Measurements from ENCODE around the gene CFAP20.

The CFAP20 gene

DNA sequence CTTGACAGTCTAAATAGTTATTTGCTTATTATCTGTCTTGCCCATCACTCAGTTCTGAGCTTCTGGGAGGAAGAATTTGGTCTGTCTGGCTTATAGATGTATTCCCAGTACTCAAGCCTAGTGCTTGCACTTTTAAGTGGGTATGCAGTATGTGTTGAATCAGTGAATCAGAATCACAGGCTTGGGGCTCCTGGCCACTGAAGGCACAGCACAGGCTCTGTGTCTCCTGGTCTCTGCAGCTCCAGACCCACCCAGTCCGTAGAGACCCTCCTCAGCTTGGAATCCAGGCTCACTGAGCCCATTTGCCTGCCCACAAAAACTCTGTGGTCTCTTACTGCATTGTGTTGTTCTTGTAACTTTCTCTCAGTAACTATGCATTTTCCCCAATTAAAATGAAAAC lies 19.3 kb upstream of the CFAP20 start:
- no peak for DNase-seq (ENCODE audit: insufficient read length)
- TF ChIP-seq POLR2A (IDR thresholded peaks at IDR 0.05; ENCODE audit: low read depth, low read length) = no peak
- no peak for TF ChIP-seq POLR2AphosphoS5 (IDR thresholded peaks at IDR 0.05; ENCODE audit: low read depth, low read length)
- no peak for TF ChIP-seq TAF1 (IDR thresholded peaks at IDR 0.05; ENCODE audit: borderline replicate concordance, low read depth, low read length)
- FAIRE-seq = no peak

DNA sequence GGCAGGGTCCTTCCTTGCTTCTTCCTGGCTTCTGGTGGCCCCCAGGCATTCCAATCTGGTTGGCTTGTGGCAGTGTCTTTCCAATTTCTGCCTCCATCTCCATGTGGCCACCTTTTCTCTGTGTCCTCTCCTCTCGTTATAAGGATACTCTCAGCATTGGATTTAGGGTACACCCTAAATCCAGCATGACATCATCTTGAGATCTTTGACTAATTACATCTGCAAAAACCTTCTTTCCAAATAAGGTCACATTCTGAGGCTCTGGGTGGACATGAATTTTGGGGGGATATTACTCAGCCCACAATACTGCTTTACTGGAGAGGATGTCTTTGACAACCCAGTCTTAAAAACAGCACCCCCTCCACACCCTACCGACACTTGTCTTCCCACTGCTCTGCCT lies 18.9 kb upstream of the CFAP20 start:
- no peak for FAIRE-seq
- no peak for DNase-seq (ENCODE audit: insufficient read length)
- TF ChIP-seq TAF1 (IDR thresholded peaks at IDR 0.05; ENCODE audit: borderline replicate concordance, low read depth, low read length) (no peak), POLR2AphosphoS5 (IDR thresholded peaks at IDR 0.05; ENCODE audit: low read depth, low read length) (no peak), POLR2A (IDR thresholded peaks at IDR 0.05; ENCODE audit: low read depth, low read length) (no peak)

DNA sequence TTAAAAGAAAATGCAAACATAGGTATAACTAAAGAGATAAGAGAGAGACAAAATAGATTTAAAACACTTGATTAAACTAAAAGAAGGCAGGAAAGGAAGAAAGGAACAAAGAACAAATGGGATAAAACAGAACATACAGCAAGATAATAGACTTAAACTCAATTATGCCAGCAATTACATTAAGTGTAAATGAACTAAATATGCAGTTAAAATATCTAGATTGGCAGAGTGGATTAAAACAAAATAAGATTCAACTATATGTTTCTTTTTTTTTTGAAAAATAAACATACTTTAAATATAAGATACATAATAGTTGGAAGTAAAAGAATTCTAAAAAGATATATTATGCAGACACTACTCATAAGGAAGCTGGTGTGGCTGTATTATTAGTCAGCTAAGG lies 9.7 kb upstream of the CFAP20 start:
- FAIRE-seq = no peak
- DNase-seq (ENCODE audit: insufficient read length) = no peak
- TF ChIP-seq TAF1 (IDR thresholded peaks at IDR 0.05; ENCODE audit: borderline replicate concordance, low read depth, low read length) (no peak), POLR2A (IDR thresholded peaks at IDR 0.05; ENCODE audit: low read depth, low read length) (no peak), POLR2AphosphoS5 (IDR thresholded peaks at IDR 0.05; ENCODE audit: low read depth, low read length) (no peak)

DNA sequence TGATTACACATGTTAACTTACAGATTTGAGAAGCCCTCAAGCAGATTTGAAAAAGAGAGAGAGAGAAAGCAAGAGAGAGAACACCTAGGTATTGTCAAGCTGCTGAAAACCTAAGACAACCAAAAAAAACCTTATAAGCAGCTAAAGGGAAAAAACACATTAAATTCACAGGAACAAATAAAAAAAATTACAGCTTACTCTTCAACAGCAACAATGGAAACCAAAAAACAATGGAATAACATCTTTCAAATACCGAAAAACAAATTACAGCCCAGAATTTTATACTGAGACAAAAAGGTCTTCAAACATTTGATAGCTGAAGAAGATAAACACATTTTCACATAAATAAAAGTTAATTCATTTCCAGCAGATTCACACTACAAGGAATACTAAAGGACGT lies 8.4 kb upstream of the CFAP20 start:
- FAIRE-seq (no peak), DNase-seq (ENCODE audit: insufficient read length) (no peak)
- TF ChIP-seq POLR2A (IDR thresholded peaks at IDR 0.05; ENCODE audit: low read depth, low read length) (no peak), POLR2AphosphoS5 (IDR thresholded peaks at IDR 0.05; ENCODE audit: low read depth, low read length) (no peak), TAF1 (IDR thresholded peaks at IDR 0.05; ENCODE audit: borderline replicate concordance, low read depth, low read length) (no peak)

DNA sequence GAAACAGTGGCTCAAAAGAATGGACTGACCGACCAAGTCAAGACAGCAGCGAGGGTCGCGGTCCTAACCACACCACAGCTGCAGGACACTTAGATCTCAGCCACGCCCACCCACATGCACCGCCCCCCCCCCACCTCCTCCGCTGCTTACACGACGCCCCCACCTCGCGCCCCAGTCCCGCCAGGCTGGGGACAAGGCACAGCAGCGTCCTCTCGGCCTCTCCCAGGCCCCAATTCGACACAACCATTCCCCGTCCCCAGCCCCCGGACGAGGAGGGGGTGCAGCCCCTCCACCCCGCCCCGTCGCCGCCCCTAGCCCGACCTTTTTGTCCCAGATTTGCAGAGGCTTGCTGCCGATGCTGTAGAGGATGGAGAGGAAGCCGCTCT lies 477 bp downstream of the CFAP20 start:
- TF ChIP-seq POLR2A (IDR thresholded peaks at IDR 0.05; ENCODE audit: low read depth, low read length) = no peak
- DNase-seq (ENCODE audit: insufficient read length) = peak; percentile 13
- FAIRE-seq = peak; percentile 56

DNA sequence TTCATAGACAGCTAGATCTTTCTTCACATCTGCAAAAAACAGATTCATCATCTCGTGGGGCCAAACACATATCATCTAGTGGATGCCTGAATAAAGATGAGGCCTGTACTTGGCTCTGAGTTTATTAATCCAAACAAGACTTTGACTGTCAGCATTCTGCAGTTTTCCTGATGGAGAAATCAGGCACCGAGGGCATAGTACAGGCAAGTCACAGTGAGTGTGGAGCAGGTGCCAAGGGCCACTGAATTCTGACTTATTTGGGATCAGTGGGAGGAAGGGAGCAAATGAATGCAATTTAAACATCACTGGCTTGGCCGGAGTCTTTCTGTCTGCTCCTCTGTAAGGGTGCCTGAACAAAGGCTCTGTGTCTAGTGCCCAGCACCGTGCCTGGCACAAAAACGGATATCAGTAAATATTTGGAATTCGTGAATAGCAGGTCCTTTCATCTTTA lies 975 bp downstream of the CFAP20 start:
- no peak for TF ChIP-seq POLR2AphosphoS5 (IDR thresholded peaks at IDR 0.05; ENCODE audit: low read depth, low read length)
- no peak for TF ChIP-seq POLR2A (IDR thresholded peaks at IDR 0.05; ENCODE audit: low read depth, low read length)
- no peak for TF ChIP-seq TAF1 (IDR thresholded peaks at IDR 0.05; ENCODE audit: borderline replicate concordance, low read depth, low read length)
- DNase-seq (ENCODE audit: insufficient read length) (no peak), FAIRE-seq (peak; percentile 42)

DNA sequence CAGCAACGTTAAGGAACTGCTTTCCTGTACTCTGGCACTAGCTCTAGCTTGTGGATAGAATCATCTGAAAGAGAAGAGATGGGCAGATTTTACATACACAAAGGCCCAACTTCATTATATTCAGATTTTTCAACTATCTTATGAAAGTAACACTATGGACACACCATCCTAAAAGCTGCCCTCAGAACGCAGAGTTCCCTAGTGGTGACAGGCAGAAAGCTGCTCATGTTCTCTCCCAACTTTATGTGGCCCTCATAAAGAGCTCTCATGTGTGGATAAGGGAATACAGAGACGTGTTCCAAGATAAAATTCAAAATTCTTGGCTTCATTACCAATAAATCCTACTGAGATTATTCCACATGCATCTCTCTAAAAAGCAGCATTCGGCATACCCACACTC lies 1.5 kb downstream of the CFAP20 start:
- FAIRE-seq (no peak), DNase-seq (ENCODE audit: insufficient read length) (no peak)
- TF ChIP-seq TAF1 (IDR thresholded peaks at IDR 0.05; ENCODE audit: borderline replicate concordance, low read depth, low read length) (no peak), POLR2A (IDR thresholded peaks at IDR 0.05; ENCODE audit: low read depth, low read length) (no peak), POLR2AphosphoS5 (IDR thresholded peaks at IDR 0.05; ENCODE audit: low read depth, low read length) (no peak)

DNA sequence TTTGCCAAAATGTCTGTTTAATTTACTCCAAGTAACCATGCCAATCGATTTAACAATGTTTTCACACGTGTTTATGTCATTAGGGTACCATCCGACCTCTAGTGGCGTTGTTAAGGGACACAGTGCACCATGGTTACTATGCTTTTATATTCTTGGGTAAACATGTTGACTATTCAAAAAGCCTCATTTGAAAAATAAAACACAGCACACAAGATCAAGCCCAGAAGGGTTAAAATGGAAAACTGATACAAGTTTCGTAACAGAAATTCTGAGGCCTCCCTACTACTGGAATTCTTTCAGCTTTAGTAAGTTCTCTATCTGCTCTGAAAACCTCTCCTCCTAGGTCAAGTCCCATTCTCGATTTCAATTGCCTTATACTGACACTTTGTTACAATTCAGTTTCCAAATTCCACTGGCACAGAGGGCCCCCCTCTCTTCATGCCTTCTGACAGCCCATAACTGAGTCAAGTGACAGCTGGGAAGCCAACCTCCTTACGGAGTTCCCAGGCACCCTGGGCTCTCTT lies 2.1 kb downstream of the CFAP20 start:
- TF ChIP-seq POLR2A (IDR thresholded peaks at IDR 0.05; ENCODE audit: low read depth, low read length) (no peak), POLR2AphosphoS5 (IDR thresholded peaks at IDR 0.05; ENCODE audit: low read depth, low read length) (no peak), TAF1 (IDR thresholded peaks at IDR 0.05; ENCODE audit: borderline replicate concordance, low read depth, low read length) (no peak)
- FAIRE-seq (no peak), DNase-seq (ENCODE audit: insufficient read length) (no peak)

DNA sequence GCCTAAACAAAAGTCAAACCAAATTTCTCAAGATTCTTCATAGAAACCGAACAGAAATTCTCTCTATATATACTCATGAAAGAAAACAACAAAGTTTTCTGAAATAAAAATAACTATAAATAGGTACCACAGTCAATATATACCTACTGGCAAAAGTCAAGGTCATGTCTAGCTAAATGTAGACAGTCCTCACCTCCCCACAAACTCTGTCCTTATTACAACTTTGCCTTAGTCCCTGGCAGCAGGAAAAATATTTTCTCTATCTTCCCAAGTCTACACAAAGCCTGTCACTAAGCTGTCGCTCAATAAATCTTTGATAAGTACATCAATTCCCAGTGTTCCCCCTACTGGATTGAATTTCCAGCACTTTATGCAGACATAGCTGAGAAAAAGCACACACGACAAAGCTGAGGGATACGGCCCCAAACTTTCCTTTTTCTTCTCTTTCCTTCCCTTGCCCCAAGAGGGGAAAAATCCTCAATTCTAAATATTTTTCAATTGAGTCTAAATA lies 2.7 kb downstream of the CFAP20 start:
- TF ChIP-seq TAF1 (IDR thresholded peaks at IDR 0.05; ENCODE audit: borderline replicate concordance, low read depth, low read length) (no peak), POLR2AphosphoS5 (IDR thresholded peaks at IDR 0.05; ENCODE audit: low read depth, low read length) (no peak), POLR2A (IDR thresholded peaks at IDR 0.05; ENCODE audit: low read depth, low read length) (no peak)
- no peak for FAIRE-seq
- no peak for DNase-seq (ENCODE audit: insufficient read length)

DNA sequence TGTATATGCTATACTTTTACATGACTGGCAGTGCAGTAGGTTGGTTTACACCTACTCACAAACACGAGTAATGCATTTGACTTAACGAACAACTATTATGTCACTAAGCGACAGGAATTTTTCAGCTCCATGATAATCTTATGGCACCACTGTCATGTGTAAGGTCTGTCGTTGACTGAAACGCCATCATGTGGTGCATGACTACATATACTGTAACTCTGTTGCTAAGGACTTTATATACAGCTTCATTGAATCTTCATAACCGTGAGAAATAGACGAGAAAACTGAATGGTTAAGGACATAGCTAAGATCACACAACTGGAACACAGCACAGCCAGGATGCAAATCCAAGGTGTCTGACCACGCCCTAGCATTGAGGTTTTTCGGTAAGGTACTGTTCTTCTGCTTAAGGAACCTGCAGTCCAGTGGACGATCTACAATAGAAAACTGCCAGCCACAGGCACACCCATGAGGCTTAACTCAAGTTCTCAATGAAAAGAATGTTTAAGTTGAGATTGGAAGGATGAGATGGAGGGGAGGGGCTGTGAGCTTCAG lies 3.3 kb downstream of the CFAP20 start:
- DNase-seq (ENCODE audit: insufficient read length) = no peak
- TF ChIP-seq POLR2A (IDR thresholded peaks at IDR 0.05; ENCODE audit: low read depth, low read length) = no peak
- TF ChIP-seq TAF1 (IDR thresholded peaks at IDR 0.05; ENCODE audit: borderline replicate concordance, low read depth, low read length) = no peak
- TF ChIP-seq POLR2AphosphoS5 (IDR thresholded peaks at IDR 0.05; ENCODE audit: low read depth, low read length) = no peak
- FAIRE-seq = no peak

DNA sequence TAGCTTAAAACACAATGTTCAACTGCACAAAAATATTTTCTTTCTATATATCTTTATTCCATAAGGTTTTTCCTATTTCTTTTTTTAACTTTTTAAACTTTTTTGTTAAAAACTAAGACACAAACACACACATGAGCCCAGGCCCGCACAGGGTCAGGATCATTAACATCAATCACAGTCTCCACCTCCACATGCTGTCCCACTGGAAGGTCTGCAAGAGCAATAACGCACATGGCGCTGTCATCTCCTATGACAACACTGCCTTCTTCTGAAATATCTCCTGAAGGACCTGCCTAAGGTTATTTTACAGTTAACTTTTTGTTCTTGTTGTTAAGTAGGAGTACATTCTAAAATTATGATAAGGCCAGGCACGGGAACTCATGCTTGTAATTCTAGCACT lies 4.1 kb downstream of the CFAP20 start:
- no peak for DNase-seq (ENCODE audit: insufficient read length)
- TF ChIP-seq TAF1 (IDR thresholded peaks at IDR 0.05; ENCODE audit: borderline replicate concordance, low read depth, low read length) (no peak), POLR2AphosphoS5 (IDR thresholded peaks at IDR 0.05; ENCODE audit: low read depth, low read length) (no peak), POLR2A (IDR thresholded peaks at IDR 0.05; ENCODE audit: low read depth, low read length) (no peak)
- FAIRE-seq = no peak

DNA sequence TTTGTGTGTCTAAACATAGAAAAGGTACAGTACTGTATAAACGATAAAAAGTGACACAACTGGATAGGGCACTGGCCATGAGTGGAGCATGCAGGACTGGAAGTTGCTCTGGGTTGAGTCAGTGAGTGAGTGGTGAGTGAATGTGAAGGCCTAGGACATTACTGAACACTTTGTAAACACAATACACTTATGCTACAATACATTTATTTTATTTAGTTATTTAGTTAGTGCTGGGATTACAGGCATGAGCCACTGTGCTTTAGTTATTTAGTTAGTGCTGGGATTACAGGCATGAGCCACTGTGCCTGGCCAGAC lies 4.6 kb downstream of the CFAP20 start:
- TF ChIP-seq POLR2AphosphoS5 (IDR thresholded peaks at IDR 0.05; ENCODE audit: low read depth, low read length) (no peak), TAF1 (IDR thresholded peaks at IDR 0.05; ENCODE audit: borderline replicate concordance, low read depth, low read length) (no peak), POLR2A (IDR thresholded peaks at IDR 0.05; ENCODE audit: low read depth, low read length) (no peak)
- FAIRE-seq (no peak), DNase-seq (ENCODE audit: insufficient read length) (no peak)

Data from GM12892 (cell line).